ENCODE measurements around the gene SLC1A3.
"Not testable (repeated sequence)": the region's sequence is repeated elsewhere in the genome, so short reads cannot be mapped to it uniquely, and the experiment has no call there.

DNA sequence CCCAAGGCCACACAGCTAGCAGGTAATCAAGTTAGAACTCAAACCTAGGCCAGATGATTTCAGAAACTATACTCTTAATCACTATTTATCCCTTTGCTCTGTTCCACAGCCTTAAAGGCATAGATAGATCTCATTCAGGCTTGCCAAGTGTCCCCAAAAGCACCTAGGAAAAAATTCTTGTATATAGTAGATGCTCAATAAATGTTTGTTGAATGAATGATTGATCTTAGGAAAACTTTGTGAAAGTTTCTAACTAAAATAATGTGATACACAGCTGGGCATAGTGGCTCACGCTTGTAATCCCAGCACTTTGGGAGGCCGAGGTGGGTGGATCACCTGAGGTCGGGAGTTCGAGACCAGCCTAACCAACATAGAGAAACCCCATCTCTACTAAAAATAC is 16.7 kb upstream of the SLC1A3 start:
- TF ChIP-seq, protein P1, sequence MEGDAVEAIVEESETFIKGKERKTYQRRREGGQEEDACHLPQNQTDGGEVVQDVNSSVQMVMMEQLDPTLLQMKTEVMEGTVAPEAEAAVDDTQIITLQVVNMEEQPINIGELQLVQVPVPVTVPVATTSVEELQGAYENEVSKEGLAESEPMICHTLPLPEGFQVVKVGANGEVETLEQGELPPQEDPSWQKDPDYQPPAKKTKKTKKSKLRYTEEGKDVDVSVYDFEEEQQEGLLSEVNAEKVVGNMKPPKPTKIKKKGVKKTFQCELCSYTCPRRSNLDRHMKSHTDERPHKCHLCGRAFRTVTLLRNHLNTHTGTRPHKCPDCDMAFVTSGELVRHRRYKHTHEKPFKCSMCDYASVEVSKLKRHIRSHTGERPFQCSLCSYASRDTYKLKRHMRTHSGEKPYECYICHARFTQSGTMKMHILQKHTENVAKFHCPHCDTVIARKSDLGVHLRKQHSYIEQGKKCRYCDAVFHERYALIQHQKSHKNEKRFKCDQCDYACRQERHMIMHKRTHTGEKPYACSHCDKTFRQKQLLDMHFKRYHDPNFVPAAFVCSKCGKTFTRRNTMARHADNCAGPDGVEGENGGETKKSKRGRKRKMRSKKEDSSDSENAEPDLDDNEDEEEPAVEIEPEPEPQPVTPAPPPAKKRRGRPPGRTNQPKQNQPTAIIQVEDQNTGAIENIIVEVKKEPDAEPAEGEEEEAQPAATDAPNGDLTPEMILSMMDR (IDR thresholded peaks at IDR 0.05), result not testable (repeated sequence)
- TF ChIP-seq EZH2 (IDR thresholded peaks at IDR 0.05), result not testable (repeated sequence)
